Skeletal muscle tissue (tissue), 4 donors: ENCODE data around the gene CCR2. TPM values are rescaled to one million over a fixed set of nuclear protein-coding genes. Genes with fewer than 3 reads are reported as not detected.

Source experiments
- H3K27ac ChIP-seq: one replicate; pipeline ENCODE4 v1.7.0; 2013; ENCODE audit warnings: mild to moderate bottlenecking, low read depth, low read length, inconsistent platforms
- H3K27me3 ChIP-seq, 3 donors: one replicate each; pipeline ENCODE4 v1.7.0; 2013; ENCODE audit warnings: low read length in 3 of 3; ENCODE audit not compliant: control insufficient read depth in 3 of 3, insufficient read depth in 3 of 3
- H3K36me3 ChIP-seq, 3 donors: one replicate each; pipeline ENCODE4 v1.7.0; 2013; ENCODE audit warnings: low read length in 3 of 3; ENCODE audit not compliant: control insufficient read depth in 3 of 3, insufficient read depth in 3 of 3
- H3K4me1 ChIP-seq, 3 donors: one replicate each; pipeline ENCODE4 v1.7.0; 2013; ENCODE audit warnings: low read length in 3 of 3, mild to moderate bottlenecking in 3 of 3; ENCODE audit not compliant: control insufficient read depth in 3 of 3, insufficient read depth in 3 of 3
- H3K4me3 ChIP-seq, 3 donors: one replicate each; pipeline ENCODE4 v1.7.0; 2013; ENCODE audit warnings: low read length in 3 of 3
- H3K9ac ChIP-seq, 3 donors: one replicate each; pipeline ENCODE4 v1.7.0; 2013; ENCODE audit warnings: low read length in 3 of 3, mild to moderate bottlenecking in 3 of 3, moderate library complexity in 2 of 3, low read depth in 1 of 3
- H3K9me3 ChIP-seq, 3 donors: one replicate each; pipeline ENCODE4 v1.7.0; 2013; ENCODE audit warnings: low read length in 3 of 3; ENCODE audit not compliant: control insufficient read depth in 3 of 3
- total RNA-seq: library from RNA; depleted of rRNA; stranded (reverse); fragments of >200 nt; gene quantifications from one replicate; pipeline ENCODE4 v1.2.3, GENCODE V29; 2014
- donor health status: Osteomylitis.

CCR2 gene
- total RNA-seq, 1 donor from 2014 or later: 3.7 TPM

GRCh38 chr3:46409739-46410489 lies 56.0 kb downstream of the CCR2 start:
- no peak overlapping the region for H3K9ac ChIP-seq
- no peaks in the 10 kb centered on the region for H3K36me3 ChIP-seq
- H3K27me3 ChIP-seq: no peaks in the 10 kb centered on the region
- H3K27ac ChIP-seq: no peak overlapping the region
- H3K9me3 ChIP-seq: no peaks in the 10 kb centered on the region
- H3K4me3 ChIP-seq: no peak overlapping the region
- H3K4me1 ChIP-seq: peaks cover 20 to 37% (median 22%) of the 10 kb centered on the region in 3 donors

Other genes starting within 250 kb of the CCR2 start
- gene CCR1, start 145.8 kb upstream of the CCR2 start, total RNA-seq: 3.7 TPM
- gene CCR3, start 111.7 kb upstream of the CCR2 start, total RNA-seq: not detected
- gene CCR5, start 16.8 kb downstream of the CCR2 start, total RNA-seq: 0.52 TPM
- gene CCRL2, start 53.1 kb downstream of the CCR2 start, total RNA-seq: 1.6 TPM
- gene LTF, start 110.8 kb downstream of the CCR2 start, total RNA-seq: 3.1 TPM
- under 0.01 TPM for gene RTP3, start 143.9 kb downstream of the CCR2 start, total RNA-seq
- gene LRRC2, start 212.2 kb downstream of the CCR2 start, total RNA-seq: 3.7 TPM